RWPE1 (cell line): Measurements from ENCODE around the gene TNIP2.
A peak's percentile ranks its signal among the peaks of the same experiment; 100 is the strongest.

Experiments used
- CTCF ChIA-PET: fragments of 350-600 bp; sonication (Branson Sonifier 250); formaldehyde crosslinking; extraction: SDS; loops from one replicate; lab custom pipeline; 2021; lab: Yijun Ruan, JAX
- POLR2A ChIA-PET: fragments of 400-600 bp; formaldehyde crosslinking; extraction: SDS; loops from one replicate; lab custom pipeline; 2020; ENCODE audit warnings: antibody characterized with exemption; ENCODE audit not compliant: low non-redundant PET; lab: Yijun Ruan, JAX
- DNase-seq: peaks from one replicate; pipeline ENCODE4 v3.0.0; 2012; ENCODE audit warnings: low spot score
- H3K27ac ChIP-seq: fragments of 450-650 bp; 2 replicates; pipeline ENCODE4 v1.5.1; 2017
- CTCF ChIP-seq: fragments of 450-650 bp; conservative IDR thresholded peaks from 2 replicates; pipeline ENCODE4 v1.5.1; 2017; ENCODE audit warnings: low read depth, mild to moderate bottlenecking

The TNIP2 gene

GRCh38 chr4:2800691-2801596 lies 44.8 kb upstream of the TNIP2 start:
- peak overlapping the region; percentile 99 for H3K27ac ChIP-seq
- ChIA-PET POLR2A (no interaction called here), CTCF (interaction anchor here (1.0 kb wide), 1 partner anchor 55 kb away, joined by 4 read pairs; no protein-coding TSS in a partner anchor)
- DNase-seq: no peak
- TF ChIP-seq CTCF: no peak

GRCh38 chr4:2799971-2800690 lies 44.0 kb upstream of the TNIP2 start:
- DNase-seq: no peak
- H3K27ac ChIP-seq: peak overlapping the region; percentile 99
- ChIA-PET POLR2A (no interaction called here), CTCF (interaction anchor here (1.0 kb wide), 1 partner anchor 54 kb away, joined by 4 read pairs; no protein-coding TSS in a partner anchor)
- 0 out of 2 replicates have a peak, but pooled peaks have one; percentile 16 for TF ChIP-seq CTCF

DNA sequence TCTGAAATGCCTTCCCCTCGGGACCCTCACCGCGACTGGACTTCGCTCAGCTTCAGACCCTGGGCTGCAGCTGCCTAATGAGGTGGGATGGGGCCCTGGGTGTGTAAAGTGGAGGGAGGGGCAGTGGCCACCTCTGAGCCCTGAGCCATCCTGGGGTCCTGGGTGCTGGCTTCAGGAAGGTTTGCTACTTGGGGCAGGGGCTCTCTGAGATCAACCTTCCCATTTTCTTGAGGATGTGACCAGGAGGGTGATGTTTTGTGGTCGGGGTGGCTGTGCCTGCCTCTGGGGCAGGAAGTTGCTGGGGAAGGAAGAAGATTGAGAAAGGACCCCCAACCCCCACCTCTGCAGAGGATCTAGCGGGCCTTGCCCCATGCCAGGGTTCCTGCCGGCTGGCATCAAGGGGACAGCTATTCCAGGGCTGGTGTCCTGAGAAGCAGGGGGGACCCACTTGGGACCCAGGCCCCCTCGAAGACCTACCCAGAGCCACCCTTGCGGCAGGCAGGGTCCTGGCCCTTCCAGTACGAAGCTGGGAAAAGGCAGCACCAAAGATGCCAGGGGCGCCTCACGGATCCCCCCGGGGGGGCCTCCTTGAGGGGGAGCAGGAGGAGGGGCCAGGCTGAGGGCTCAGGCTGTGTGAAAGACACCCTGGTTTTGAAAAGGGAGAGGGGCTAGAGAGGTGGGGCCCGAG lies 43.2 kb upstream of the TNIP2 start:
- ChIA-PET CTCF (interaction anchor here (1.0 kb wide), 1 partner anchor 53 kb away, joined by 4 read pairs; no protein-coding TSS in a partner anchor), POLR2A (no interaction called here)
- peak overlapping the region; percentile 99 for H3K27ac ChIP-seq
- no peak for DNase-seq
- TF ChIP-seq CTCF: no peak

DNA sequence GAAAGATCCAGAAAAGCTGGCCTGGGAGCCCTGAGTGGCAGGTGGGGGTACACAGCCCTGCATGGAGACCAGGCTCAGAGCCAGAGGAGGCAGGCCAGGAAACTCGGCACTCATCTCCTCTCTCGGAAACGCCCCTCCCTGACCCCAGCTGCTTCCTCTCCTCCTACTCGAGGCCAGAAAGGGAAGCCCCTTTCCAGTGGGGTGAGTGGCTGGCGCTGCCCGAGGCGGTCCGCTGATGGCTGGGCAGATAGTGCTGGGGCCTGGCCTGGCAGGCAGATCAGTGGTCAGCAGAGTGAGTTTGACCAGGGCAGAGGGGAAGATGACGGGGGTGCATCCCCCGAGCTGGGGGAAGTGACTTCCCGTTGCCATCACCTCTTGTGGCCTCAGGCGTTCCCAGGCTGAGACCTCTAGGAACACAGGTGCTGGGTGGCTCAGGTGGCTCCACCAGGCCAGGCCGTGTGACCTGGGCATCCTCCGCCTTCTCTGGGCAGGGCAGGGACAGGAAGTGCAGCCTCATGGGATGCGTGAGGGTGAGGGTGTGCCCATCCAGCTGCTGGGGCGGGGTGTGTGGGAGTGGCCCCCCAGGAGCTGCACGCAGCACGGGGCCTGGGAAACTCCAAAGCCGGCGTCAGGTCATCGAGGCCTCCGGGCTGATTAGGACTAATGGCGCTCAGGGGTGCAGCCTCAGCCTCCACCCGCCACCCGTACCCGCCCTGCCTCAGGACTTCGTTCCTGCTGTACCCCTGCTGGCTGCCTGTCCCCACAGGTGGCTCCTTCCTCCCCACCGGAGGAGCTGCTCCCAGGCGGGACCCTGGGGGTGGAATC lies 42.5 kb upstream of the TNIP2 start:
- CTCF ChIA-PET: interaction anchor here (1.6 kb wide), 1 partner anchor 81 kb away, joined by 3 read pairs; no protein-coding TSS in a partner anchor
- no peak for DNase-seq
- no peak for TF ChIP-seq CTCF
- peak overlapping the region; percentile 99 for H3K27ac ChIP-seq
- POLR2A ChIA-PET: no interaction called here

GRCh38 chr4:2797545-2798305 lies 41.6 kb upstream of the TNIP2 start:
- CTCF ChIA-PET: interaction anchor here (0.6 to 1.6 kb wide), 2 partner anchors 31 to 82 kb away, joined by 3 read pairs; no protein-coding TSS in a partner anchor

More at GRCh38 chr4:2797545-2798305, 41.6 kb upstream of the TNIP2 start:
- POLR2A ChIA-PET: no interaction called here
- no peak for TF ChIP-seq CTCF
- peak overlapping the region; percentile 99 for H3K27ac ChIP-seq
- no peak for DNase-seq
